Renal cortex interstitium (tissue), 11 donors: ENCODE data around the gene STARD3. TPM values are rescaled to one million over a fixed set of nuclear protein-coding genes. Genes with fewer than 3 reads are reported as not detected.

ENCODE experiments used
- DNase-seq, 11 donors: peaks; one replicate each; pipeline ENCODE4 v3.0.0-alpha.2; 2013; ENCODE audit warnings: low read depth in 9 of 11, low spot score in 4 of 11; ENCODE audit errors: extremely low read depth in 1 of 11
- polyA plus RNA-seq, 3 donors: library from polyadenylated mRNA; unstranded; fragments of 120-200 nt; gene quantifications; one replicate each; pipeline ENCODE4 v1.2.1, GENCODE V29; 2013; ENCODE audit not compliant: insufficient read length in 3 of 3

STARD3 gene
- polyA plus RNA-seq, 3 donors = 47.2 to 52.1 (median 51.6) TPM

DNA sequence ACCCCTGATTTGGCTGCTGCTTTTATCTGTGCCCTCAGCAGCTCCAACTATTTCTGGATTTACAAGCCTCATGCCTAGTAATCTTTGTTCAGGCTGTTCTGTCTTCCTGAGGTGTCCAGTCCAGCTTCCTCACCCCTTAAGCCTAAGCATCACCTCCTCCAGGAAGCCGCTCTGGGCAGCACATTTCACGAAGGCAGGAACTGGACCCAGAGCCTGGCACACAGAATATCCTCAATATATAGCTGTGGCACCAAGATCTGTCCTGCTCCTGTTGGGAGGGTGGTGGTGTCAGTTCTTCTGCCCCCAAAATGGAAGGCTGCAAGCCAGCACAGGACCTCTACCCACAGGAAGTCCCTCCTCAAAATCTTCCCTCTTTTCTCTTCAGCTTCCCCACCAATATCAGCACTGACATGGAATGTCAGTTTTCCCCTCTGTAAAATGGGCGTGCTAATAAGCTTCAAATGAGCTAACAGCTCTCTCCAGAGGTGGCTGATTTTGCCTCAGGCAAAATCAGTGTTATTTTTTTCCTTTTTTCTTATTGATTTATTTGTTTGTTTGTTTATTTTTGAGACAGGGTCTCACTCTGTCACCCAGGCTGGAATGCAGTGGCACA lies 22.3 kb upstream of the STARD3 start:
- no peak for DNase-seq

DNA sequence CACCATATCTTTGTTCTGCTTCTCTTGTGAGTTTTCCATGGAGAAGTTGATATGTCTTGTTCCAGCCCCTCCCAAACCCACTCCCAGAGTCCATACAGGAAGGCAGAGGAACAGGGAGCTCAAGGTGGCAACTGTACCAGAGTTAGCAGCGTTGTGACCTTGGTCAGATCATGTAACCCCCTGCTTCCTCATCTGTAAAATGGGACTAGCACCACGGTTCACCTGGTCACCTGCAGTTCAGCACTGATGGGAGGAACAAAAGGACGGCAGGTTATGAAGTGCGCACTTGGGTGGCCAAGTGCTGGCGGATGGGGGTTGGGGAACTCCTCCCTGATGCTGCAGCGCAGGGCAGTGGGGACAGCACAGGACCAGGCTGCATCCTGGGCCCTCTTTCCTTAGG lies 21.5 kb upstream of the STARD3 start:
- DNase-seq = no peak

DNA sequence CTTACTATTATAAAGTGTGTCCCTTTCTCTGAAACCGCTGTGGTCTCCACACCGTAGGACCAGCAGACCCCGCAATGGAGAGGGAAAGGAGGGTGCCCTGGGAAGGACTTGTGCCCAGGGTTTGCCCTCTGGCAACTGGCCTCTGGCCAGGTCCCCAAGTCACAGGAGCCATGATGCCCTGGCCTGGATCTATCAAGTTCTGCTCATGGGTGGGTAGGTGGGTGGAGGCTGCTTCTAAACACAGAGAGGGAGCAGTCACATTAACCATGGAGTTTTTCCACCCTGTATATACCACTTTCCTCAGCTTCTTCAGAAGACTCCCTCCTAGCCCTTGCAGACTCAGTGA lies 19.9 kb upstream of the STARD3 start:
- DNase-seq = no peak

DNA sequence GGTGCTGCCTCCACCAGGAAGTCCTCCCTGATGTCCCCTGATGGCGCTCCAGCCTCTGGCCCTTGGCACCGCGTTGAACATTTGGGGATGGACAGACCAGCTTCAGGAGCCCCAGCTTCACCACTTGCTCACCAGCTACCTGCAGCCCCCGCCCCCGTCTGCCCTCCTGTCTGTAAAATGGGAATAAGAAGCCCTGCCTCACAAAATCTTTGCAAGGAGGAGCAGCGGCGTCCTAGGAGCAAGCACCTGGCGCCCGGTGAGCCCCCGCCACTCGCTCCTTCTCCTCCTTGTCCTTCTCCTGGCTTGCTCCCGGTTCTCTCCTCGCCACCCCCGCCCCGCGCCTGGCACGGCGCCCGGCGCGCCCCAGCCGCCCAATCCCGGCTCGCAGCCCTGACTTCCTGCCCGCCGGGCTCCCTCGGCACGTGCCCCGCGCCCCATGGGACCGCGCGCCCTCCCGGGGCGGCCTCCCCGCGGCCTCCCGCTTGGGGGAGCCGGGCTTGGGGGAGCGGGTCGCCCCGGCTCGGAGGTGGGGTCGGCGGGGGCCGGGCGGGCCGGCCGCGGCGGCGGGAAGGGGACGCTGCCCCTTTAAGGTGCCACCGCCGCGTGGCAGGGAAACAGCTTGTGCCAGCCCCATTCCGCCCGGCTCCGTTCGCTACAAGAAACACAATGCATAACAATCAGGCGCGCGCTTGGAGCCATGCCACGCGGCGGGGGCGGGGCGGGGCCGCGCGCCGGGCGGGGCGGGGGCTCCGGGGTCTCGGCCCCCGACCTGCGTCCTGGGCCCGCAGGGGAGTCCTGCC lies 19.3 kb upstream of the STARD3 start:
- DNase-seq = no peak

DNA sequence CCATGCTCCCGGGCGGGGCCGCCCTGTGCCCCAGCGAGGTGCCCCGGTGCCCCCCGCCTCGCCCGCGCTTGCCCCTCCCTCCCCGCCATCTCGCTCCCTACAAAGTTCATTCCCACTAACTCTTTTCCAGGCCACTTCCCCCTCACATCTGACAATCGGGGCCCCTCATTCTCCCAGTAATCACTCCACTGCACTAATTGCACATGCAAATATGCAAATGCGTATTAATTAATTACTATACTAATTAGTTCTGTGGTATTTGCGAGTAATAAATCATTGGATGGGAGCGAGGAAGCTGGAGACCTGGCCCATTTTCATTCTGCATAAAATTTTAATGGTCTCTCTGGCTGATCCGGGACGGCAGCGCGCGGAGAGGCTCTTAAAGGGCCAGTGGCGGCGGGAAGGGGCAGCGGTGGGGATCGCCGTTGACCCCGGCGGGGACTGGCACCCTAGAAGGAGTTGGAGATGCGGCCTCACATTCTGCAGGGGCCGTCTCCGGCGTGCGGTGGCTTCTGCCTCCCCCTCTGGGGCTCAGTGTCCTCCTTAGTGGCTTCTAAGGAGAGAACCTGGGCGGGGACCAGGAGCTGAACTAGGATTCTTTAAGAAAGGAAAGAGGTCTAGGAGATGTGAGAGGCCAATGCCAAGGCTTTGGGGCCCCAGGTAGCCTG lies 18.6 kb upstream of the STARD3 start:
- DNase-seq = no peak

DNA sequence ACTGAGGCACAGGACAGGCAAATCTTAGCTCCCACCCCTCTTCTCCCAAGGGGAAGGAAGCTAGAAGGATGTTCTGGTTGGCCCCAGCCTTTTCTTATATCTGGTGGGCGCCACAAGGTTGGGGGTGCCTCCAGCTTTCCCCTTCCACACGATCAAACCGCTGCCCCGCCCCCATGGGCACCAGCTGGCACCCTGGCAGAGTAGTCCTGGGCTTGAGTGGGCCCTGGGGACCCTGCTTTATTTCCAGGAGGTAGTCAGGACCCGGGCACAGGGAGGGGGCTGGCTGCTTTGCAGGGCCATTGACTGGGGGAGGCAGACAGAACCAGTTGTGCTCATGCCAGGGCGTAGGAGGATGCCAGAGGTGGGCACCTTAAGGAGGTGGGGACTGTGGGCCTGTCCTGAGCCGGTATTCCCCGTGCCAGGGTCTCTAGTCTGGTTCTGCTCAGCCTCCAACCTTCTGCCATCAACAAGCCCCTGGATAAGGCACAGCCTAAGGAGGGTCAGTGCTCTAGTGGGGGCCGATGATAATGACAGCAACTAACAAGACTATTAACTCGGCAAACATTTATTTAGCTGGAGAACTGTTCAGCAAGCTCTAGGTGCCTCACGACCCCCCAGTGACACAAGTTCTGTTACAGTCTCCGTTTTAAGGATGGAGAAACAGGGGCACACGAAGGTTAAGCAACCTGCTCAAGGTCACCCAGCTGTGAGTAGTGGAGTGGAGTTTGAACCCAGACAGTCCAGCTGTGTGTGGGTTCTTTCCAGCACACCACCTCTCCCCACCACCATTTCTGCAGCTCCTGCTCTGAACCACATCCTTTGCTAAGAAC lies 17.8 kb upstream of the STARD3 start:
- DNase-seq = no peak

DNA sequence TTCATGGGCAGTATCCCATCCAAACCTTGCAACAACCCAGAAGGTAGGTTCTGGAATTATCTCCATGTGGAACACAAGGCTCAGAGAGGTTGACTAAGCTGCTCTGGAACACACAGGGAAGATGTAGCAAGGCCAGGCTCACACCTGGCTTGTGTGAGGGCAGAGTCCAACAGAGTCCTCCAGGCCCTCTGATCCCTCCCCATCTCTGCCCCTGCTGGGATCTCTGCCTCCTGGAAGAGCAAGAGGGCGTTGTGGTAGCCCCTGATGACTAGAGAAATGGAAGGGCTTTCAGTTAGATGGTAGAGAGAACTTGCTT lies 17.2 kb upstream of the STARD3 start:
- DNase-seq = no peak

DNA sequence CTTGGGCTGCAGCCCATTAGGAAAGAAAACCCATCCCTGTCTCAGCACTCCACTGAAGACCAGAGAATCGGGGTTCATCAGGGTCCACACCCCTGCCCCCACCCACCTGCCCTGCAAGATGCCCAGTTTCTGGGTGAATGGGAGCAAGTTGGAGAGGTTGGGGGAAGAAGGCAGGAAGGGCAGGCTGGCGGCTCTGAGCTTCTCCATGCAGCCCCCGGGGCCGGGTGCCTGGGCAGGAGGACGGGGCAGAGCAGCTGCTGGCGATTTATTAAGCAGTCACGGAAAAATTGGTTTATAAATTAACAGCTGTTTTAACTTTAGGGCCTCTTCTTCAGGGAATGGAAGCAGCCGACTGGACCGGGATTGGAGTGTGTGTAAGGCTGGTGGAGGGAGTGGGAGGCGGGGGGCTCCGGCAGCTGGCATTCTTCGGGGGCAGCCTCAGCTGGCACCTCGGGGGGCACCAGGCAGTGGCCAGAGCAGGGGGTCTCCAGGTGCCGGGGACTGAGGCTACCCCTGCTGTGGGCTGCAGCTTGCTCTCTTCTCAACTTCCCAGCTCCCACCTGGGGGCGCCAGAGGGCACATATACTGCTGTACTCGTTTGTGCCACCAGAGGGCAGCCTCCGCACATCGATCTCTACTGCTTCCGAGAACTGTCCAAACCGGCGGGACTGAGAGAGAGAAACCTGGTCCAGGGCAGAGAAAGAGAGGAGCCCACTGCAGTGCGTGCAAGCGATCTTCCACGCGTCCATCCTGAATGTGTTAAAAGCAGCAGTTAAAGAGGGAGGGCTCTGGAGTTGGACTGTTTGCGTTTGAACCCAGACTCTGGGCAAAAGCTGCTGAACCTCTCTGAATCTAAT lies 15.2 kb upstream of the STARD3 start:
- peak; percentile 53 to 87 (median 79) for DNase-seq

DNA sequence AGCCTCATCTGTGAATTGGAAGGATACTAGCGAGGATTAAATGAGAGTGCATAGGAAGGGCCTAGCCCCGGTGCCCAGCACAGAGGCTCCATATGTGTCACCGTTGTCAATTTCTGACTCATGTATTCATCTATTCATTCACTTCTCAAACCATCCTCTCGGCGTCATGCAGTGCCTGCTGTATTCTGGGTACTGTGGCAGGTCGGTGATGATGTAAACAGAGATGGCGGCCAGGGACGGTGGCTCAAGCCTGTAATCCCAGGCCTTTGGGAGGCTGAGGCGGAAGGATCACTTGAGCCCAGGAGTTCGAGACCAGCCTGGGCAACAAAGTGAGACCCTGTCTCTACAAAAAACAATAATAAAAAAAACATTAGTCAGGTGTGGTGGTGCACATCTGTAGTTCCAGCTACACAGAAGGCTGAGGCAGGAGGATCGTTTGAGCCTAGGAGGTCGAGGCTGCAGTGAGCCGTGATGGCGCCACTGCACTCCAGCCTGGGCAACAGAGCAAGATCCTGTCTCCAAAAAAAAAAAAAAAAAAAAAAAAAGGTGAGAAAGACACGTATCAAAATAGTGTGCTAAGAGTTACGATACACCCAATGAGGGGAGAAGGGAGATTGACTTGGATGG lies 14.5 kb upstream of the STARD3 start:
- DNase-seq = no peak

DNA sequence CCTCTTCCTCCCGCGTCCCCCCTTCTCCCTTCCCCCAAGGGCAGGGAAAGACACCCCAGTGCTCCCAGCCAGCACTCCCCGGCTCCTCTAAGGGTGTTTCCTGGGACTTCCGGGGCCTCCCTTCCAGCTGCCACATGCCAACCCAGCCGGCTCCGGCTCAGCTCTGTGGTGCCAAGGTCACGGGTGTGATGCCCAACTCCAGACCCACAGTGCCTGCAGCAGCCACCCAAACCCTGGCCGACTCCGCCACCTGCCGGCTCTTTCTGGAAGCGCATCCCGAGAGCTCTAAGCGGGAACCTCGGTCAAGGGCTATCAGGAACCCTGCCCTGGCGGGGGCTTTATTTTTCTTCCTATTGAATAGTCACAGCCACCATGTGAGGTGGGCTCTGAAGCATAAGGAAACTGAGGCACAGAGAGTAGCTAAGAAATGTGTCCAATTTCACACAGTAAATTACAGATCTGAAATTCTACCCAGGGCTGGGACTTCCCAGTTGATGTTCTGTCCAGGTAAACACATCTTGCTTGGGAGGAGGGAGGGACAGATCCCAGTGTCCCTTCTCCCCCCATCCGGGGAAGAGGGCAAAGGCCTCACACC lies 13.5 kb upstream of the STARD3 start:
- DNase-seq = peak in 2 of 11 donors; percentile 55 to 58

DNA sequence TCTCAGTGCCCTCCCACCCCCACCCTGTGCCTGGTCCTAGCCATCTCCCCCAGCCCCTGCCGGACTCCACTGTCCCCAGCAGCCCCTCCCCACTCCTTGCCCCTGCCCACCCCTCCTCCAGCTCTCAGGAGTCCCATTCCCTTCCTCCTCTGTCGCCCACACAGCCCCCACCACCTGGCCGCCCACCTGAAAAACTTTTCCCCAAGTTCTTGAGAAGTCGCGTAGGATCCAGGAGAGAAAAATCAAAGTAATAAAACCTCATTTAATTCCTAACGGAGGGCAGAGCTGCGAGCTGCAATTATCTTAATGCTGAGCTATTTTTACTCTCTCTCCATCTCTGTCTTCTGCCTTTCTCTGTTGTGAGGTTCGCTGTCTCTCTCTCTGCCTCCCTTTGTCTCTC lies 12.6 kb upstream of the STARD3 start:
- no peak for DNase-seq

DNA sequence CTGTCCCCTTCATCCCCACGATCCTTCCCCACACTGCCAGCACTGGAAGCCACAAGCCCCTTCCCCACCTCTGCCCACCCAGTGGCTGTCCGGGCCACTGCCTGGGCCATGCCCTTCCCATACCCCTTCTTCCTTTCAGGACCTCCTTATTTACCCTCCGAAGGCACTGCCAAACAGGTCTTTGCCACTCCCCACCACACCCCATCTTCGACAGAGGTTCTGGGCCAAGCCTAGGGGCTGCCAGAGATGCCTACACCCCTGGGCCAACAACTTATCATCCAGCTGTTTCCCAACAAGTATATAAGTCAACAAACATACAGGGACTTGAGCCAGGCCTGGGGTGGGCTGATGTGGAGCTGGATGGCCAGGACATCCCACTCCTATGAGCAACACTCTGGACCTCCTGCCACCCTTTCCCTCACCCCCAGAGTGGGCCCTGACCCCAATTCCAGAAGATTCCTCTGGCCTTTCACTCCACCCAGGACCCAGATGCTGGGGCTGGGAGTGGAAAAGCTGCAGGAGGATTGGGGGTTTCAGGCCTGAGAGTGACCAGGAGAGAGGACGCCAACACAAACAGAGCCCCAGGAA lies 11.7 kb upstream of the STARD3 start:
- no peak for DNase-seq

DNA sequence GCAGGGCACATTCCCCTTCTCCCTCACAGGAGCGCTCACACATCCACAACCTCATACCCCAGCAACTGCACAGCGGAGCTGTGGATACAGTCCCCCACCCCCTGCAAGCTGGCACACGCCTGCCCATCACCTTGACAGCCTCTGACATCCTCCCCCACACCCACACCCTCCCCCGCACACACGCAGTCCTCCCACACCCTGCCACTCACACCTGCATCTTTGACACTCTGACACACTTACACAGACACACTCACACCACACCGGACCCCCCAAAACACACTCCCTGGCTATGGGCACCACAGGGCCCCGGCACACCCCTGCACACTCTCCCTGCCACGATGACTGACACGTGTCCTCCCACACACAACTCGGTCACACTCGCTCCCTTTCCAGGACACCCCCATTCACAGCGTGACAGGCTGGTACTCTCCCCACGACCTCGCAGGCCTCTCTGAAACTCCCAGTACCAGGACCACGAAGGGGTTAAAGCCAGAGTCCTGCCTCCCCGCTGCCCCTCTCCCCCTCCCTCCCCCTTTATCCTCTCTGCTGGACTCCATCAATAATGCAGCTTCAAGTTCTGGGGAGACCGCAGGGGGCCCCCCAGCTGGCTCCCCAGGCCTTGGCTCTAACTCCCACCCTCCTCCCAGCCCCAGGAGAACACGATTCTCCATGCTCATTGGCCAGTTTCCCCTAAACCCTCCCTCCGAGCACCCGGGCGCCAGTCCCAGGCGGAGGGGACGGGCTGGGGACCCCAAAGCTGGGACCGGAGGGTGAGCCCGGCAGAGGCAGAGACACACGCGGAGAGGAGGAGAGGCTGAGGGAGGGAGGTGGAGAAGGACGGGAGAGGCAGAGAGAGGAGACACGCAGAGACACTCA lies 10.5 kb upstream of the STARD3 start, which contains the start of gene PPP1R1B:
Gene PPP1R1B (plus strand): TSS at position 782 of the 876 bp plus-strand sequence. CDS start 441 bp downstream, outside the sequence.
- no peak for DNase-seq

DNA sequence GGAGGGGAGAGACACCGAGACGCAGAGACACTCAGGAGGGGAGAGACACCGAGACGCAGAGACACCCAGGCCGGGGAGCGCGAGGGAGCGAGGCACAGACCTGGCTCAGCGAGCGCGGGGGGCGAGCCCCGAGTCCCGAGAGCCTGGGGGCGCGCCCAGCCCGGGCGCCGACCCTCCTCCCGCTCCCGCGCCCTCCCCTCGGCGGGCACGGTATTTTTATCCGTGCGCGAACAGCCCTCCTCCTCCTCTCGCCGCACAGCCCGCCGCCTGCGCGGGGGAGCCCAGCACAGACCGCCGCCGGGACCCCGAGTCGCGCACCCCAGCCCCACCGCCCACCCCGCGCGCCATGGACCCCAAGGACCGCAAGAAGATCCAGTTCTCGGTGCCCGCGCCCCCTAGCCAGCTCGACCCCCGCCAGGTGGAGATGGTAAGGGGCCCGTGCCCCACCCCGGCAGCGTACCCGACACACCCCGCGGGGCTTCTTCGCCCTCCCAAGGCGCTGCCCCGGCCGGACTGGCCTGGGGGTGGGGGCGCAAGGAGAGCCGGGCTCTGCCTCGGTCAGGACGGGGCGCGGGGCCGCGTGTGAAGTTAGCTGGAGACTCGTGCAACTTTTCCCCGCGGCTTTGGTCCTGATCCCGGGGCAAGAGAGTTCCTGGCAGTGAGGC lies 9.8 kb upstream of the STARD3 start:
- DNase-seq = no peak

DNA sequence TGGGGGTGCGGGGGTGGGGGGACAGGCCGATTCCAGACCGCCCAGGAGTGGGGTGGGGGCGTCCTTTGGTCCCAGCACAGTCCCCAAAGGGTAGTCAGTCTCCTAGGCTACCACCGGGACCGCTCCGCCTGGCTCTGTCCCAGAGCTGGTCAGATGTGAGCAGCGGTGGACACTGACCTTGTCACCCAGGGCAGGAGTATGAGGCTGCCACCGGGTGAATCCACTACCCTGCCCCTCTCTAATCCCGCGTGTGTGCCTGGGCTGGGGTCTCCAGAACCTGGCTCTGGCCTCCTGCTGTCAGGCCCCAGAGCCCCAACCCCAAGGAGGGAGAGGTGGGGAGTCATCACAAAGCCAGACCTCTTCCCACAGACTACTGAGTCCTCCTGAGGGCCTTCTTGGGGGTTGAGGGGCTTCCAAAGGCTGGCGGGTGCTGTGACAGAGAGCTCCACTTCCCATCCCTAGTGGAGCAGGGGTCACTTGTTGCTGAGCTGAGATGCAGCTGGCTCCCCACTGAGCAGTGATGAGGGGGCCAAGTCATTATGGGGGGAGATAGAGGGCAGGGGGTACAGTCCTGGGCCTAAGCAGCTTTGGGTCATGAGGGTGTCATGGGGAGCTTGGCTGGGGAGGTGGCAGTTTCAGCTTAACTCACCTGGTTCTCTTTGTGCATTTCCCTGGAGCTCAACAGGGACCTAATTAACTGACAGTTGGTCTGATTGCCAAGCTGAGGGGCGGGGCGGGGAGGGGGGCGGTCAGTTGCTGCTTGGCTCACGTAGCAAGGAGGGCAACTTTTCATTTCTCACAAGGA lies 9.0 kb upstream of the STARD3 start:
- no peak for DNase-seq
